GM12874 (cell line): Measurements from ENCODE around the gene MARCHF6.

Source experiments
- TF ChIP-seq, protein P1 (sequence below): IDR thresholded peaks from 2 replicates; pipeline ENCODE4 v1.5.1; 2011; ENCODE audit warnings: low read depth, mild to moderate bottlenecking, control low read depth, low read length, moderate library complexity; ENCODE audit not compliant: insufficient read depth

Gene MARCHF6

DNA sequence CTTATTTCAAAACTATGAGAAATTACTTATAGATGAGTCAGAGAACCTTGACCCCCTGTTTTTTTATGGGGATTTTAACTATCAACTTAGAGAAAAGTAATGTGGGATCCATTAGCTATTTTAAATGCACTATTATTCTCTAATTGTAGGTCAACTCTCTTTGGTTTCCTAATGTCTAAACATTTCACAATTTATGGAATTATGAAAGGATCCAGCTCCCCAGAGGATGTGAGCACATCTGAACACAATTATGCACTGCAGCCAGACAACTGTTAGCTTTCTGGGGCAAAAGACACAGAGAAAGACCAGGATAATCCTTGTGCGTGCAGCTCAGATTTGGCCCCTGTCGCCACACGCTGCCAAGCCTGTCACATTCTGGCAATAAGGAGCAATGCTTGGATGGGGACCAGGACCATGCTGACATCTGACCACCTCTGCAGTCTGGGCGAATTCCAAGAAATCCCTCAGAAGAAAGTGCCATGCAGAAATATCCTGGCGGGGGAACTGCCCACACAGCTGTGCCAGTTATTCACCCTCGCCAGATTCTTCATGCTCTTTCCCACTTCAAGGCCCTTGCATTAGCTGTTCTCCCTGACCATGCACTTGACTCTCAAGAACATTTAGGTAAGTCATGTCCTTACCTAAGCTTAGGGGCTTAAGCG is 23.5 kb upstream of the MARCHF6 start:
- TF ChIP-seq, protein P1, sequence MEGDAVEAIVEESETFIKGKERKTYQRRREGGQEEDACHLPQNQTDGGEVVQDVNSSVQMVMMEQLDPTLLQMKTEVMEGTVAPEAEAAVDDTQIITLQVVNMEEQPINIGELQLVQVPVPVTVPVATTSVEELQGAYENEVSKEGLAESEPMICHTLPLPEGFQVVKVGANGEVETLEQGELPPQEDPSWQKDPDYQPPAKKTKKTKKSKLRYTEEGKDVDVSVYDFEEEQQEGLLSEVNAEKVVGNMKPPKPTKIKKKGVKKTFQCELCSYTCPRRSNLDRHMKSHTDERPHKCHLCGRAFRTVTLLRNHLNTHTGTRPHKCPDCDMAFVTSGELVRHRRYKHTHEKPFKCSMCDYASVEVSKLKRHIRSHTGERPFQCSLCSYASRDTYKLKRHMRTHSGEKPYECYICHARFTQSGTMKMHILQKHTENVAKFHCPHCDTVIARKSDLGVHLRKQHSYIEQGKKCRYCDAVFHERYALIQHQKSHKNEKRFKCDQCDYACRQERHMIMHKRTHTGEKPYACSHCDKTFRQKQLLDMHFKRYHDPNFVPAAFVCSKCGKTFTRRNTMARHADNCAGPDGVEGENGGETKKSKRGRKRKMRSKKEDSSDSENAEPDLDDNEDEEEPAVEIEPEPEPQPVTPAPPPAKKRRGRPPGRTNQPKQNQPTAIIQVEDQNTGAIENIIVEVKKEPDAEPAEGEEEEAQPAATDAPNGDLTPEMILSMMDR, result no peak

DNA sequence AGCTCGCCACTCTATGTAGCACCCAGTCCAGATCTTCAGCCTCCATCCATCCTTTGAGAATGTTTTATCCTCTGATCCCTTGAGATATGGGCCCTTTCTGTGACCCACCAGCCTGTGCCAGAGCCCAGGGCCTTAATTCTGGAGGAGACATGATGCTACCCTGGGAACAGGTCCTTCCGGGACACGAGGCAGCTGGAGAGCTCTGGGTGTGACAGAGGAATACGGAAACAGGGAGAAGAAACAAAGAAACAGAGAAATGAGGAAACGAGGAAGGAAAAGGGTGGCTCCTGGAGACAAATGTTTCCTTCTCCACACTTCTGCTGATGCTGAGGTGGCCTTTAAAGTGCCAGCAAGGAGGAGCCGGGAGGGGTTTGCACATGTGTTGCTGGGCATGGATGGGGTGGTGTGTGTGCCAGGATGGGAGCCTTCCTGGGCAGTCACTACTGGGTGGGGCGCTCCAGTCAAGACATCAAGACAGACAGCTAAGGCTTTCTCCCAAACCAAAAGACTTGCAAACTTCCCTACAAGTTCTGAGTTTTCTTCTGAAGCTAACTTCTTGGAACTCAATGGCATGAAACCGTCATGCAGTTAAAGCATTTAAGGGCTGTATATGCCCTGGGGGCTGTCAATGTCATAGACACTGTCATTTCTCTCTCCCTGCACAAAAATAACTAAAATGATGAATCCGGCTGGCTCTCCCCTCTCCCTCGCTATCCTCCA is 22.8 kb upstream of the MARCHF6 start:
- TF ChIP-seq, protein P1, result no peak

DNA sequence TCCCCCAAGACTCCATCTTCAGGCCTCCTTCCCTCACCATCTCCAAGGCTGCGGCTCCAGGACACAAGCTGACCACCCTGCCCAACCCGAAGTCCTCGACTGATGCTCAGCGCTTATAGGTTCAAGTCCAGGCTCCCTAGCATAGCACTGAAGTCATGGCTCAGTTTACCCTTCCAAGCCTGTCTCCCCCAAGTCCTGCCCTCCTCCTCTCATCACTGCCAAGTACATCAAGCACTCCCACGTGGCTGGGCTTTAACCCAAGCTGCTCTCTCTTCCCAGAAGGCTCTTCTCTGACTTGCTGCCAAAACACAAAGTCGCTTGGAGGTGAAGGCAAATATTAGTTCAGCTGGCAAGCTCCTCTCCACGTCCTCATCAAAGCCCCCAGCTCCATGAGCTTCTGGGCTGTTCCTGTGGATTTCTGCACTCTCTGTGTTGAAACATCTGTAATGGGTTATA is 22.1 kb upstream of the MARCHF6 start:
- TF ChIP-seq, protein P1, result no peak

DNA sequence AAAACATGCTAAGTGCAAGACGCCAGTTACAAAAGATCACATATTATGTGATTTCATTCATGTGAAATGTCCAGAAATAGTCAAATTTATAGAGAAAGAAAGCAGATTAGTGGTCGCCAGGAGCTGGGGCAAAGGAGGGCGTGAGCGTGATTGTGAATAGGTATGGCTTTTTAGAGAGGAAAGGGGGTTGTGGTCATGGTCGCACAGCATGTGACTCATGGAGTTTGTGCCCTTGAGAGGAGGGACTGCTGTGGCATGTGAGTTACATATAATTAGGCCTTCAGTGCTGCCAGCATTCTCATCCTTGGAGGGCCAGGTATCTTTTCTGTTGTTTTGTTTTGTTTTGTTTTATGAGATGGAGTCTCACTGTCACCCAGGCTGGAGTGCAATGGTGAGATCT is 21.2 kb upstream of the MARCHF6 start:
- TF ChIP-seq, protein P1, result no peak

DNA sequence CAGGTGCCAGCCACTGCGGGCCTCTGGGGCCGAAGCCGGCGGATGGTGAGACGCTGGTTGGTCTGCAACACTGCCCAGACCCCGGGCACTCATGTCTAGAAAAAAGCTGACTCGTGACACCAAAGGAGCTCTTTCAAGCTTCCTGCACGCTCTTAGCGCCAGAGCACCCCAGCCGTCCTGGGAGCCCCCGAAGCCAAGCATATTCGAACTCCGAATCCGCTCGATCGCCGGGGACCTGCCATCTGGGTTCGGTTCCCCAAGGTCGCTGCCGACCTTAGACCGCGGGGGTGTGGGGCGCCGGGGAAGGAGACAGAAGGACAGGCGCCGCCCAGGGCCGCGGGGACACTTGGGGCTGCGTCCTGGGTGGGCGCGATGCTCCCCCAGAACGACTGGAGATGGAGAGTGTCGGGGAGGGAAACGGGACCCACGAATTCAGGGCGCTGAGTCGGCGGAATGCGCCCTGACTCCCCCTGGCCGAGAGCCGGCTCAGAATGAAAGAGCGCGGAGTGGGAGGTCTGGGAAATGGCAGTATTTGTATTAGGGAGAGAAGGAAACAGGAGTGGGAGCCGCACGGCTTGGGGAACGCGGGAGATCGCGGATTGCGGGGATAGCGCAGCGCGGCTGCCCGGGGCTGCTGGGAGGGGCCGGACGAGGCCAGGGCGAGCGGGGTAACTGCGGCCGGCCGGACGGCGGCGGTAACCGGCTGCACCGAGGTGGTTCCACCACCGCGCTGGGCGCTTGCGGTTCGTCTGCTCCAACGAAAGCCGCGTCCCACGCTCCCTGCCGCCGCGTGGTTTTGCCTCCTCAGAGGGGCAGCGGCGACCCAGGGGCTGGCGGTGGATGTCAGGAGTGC is 20.1 kb upstream of the MARCHF6 start:
- TF ChIP-seq, protein P1, result 0 out of 2 replicates have a peak, but pooled peaks have one; percentile 8

DNA sequence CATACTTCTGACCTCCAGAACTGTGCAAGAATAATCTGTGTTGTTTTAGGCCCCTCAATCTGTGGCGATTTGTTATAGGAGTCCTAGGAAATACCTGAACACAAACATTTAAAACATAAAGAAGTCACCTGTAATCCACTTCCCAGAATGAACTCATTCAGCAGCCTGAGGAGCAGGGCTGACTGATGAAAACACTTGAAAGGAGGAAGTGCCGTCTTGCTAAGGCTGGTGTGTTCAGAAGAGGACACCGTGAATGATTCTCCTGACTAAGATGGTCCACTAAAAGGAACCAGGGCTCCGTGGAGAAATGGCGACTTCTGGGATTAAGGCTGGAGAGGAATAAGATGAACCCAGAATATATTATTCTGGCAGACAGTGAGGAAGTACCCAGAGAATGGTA is 18.7 kb upstream of the MARCHF6 start:
- TF ChIP-seq, protein P1, result no peak

DNA sequence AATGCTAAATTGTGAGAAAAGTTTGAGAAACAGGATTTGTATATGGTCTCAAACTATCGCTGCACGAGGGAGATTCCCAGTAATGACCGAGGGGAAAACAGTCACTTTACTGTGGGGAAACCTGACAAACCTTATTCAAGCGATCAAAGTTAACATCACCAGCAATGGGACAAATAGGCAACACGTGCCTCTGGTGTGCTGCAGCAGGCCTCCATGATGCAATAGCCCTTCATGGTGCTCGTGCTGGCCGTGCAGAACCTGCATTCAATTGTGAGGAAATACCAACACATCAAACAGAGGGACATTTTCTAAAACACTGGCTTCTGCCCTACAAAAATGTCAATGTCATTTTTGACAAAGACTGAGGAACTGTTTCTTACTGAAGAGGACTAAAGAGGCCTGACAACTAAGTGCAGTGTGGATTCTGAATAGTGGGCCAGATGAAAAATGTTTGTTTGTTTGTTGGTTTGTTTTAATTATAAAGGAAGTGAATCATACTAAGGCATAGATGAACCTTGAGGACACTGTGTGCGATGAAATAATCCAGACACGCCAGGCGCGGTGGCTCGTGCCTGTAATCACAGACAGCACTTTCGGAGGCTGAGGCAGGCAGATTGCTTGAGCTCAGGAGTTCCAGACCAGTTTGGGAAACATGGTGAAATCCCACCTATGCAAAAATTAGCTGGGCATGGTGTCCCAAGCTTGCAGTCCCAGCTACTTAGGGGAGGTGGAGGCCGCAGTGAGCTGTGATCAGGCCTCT is 17.6 kb upstream of the MARCHF6 start:
- TF ChIP-seq, protein P1, result no peak
